Activated CD8-positive, alpha-beta memory T cell treated with anti-CD3 and anti-CD28 coated beads for 4 hours (primary cell): ENCODE data around the gene TOMM6.

Source experiments
- DNase-seq, 2 donors: peaks; one replicate each; pipeline ENCODE4 v3.0.0-alpha.2; 2020; ENCODE audit warnings: low read depth in 2 of 2

Gene TOMM6

DNA sequence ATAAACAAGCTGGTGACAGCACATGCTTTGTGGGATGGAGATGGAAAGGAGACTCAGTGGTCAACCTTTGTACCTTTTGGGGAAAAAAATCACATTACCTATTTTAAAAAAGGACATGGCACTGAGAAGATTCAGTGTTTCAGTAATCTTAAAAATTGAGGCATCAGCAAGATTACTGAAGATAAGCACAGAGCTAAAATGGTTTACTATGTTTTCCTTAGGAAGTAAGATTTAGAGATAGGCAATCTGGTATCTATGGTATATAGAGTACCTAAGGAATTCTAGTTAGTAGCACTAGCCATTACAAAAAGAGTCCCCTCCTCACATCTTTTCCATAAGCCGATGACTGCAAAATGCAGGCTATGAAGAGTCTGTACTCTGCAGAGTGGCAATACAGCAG is 35.7 kb downstream of the TOMM6 start:
- no peak for DNase-seq

DNA sequence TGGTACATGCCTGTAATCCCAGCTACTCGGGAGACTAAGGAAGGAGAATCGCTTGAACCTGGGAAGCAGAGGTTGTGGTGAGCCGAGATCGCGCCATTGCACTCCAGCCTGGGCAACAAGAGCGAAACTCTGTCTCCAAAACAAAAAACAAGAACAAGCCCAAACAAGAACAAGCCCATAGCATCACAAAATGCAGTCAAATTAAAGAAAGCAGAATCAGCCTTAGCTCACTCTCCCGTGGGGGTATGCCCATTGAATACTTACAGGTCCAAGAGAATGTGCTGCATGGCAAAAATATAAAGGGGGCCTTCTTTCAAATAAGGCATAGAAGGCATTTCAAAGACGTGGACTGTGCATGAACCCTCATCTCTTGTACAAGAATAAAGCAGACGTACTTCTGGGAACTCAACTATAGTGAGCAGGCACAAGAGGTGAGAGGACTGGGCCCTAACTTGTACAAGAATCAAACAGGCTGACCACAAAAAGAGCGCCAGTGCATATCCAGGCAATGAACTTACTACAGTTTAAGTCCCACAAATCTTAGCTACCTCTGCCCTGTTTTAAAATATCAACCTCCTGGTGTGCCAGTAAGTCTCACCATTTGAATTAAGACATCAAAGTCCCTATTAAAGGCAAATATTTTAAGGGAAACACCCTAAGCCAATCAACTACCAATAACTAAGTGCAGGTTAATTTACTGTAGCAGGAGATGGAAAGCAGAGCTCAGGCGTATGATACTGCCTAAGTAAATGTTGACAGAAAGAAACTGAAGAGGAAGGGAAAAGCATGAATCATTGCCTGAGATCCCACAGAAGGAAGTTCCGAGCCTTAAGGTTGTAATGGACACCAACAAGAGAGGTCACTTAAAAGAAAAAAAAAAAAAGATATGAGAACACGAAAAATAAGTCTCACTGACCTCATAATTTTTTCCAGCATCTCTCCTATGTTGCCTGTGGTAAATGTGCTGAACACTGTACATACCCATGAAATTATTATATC is 37.4 kb downstream of the TOMM6 start:
- DNase-seq: no peak

DNA sequence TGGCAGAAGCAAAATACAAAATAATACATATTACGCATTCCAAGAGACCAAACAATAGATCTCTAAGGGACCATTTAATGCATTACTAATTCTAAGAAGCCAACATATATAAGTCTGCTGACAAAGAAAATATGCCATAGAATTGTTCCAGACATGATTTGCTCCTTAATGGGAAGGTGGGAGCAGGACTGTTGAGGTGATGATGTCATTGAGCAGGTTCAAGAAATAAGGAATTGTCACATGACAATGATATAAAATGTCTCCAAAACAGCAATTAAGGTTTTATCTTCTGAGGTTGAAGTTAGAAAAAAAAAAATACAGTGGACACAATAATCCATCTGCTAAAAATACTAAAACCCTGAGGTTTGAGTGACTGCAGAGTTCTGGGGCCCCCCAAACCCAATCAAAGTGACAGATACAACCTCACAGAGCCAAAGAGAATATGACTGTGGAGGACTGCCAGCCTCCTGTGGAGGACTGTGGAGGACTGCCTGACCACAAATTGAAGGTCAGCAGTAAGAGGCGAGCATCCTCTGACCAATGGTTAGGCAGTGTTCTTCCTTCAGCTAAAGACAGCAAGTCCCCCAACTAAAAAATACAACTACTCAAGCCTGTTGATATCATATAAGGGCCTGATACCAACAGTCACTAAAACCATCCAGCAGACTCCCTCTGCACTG is 39.0 kb downstream of the TOMM6 start:
- no peak for DNase-seq

DNA sequence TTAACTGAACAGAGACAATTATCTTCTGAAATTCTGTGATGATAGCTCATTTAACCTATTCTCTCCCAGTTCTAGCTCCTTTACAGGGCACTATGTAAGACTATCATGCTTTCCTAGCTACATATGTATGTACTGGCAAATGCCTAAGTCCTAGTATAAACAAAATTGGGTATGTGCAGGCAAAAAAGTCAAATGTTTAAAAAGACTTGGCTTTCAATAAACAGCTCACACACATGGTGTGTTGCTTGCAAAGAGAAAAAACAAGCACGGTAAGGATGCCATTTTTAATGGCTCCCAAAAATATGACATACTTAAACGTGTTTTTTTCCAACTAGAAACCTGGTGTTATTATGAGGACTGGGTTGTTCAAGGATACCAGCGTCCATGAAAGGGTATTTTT is 44.8 kb downstream of the TOMM6 start:
- DNase-seq: no peak

DNA sequence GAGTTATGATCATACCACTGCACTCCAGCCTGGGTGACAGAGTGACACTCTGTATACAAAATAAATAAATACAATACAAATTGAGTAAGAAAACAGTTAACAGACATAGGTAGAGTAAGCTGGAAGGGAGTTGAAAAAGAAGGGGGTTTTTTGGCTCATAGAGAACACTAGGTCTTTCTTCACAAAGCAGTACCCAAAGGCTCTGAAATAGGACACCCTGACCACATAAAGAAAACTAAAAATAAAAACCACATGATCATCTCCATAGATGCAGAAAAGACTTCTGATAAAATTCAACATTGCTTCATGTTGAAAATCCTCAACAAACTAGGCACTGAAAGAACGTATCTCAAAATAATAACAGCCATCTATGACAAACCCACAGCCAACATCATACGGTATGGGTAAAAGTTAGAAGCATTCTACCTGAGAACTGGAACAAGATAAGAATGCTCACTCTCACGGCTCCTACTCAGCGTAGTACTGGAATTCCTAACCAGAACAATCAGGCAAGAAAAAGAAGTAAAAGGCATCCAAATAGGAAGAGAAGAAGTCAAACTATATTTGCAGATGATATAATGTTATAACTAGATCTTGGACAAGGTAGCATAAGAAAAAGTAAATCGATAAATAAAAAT is 48.6 kb downstream of the TOMM6 start:
- no peak for DNase-seq

DNA sequence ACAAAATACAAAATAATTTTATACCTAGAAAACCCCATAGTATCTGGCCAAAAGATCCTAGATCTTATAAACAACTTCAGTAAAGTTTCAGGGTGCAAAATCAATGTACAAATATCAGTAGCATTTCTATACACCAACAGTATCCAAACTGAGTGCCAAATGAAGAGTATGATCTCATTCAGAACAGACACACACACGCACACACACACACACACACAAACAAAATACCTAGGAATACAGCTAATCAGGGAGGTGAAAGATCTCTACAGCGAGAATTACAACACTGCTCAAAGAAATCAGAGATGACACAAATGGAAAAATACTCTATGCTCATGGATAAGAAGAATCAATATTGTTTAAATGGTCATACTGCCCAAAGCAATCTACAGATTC is 49.2 kb downstream of the TOMM6 start:
- DNase-seq: no peak
